Loucy (cell line): ENCODE measurements around the gene LPP.

Source experiments
- CTCF ChIP-seq: fragments of 200-600 bp; sonication (generic); conservative IDR thresholded peaks from 2 replicates; pipeline ENCODE4 v1.5.1; 2014; ENCODE audit warnings: mild to moderate bottlenecking, antibody characterized with exemption, low read length
- EZH2phosphoT487 ChIP-seq: fragments of 200-600 bp; IDR thresholded peaks from 2 replicates; pipeline ENCODE4 v1.6.1; 2018; ENCODE audit warnings: antibody characterized with exemption, mild to moderate bottlenecking, moderate library complexity, borderline replicate concordance

- TF ChIP-seq CTCF (no peak), EZH2phosphoT487 (no peak)
Measured at GRCh38 chr3:188877381-188877780, 723.4 kb downstream of the LPP start.
